Esophagus muscularis mucosa (tissue), 4 donors: Measurements from ENCODE around the gene GNAT1. TPM values are rescaled to one million over a fixed set of nuclear protein-coding genes. Genes with fewer than 3 reads are reported as not detected.

Experiments
- DNase-seq: peaks from one replicate; pipeline ENCODE4 v3.0.0-alpha.2; 2017; ENCODE audit errors: extremely low spot score
- H3K27ac ChIP-seq, 4 donors: fragments of 200-600 bp; sonication (generic); replicated peaks in 1 of 4; 1 replicate in 3 of 4; 2 replicates in 1 of 4; pipeline ENCODE4 v1.5.1; 2016 to 2019; ENCODE audit warnings: mild to moderate bottlenecking in 1 of 4
- H3K27me3 ChIP-seq, 4 donors: fragments of 200-600 bp; sonication (generic); one replicate each; pipeline versions ENCODE4 v1.5.1 to v1.6.0; 2016 to 2019
- H3K36me3 ChIP-seq, 4 donors: fragments of 200-600 bp; sonication (generic); one replicate each; pipeline ENCODE4 v1.5.1; 2016 to 2019
- H3K4me1 ChIP-seq, 4 donors: fragments of 200-600 bp; sonication (generic); one replicate each; pipeline ENCODE4 v1.5.1; 2016 to 2019
- H3K4me3 ChIP-seq, 4 donors: fragments of 200-600 bp; sonication (generic); 1 replicate in 2 of 4; 2 replicates in 2 of 4; pipeline ENCODE4 v1.5.1; 2016 to 2019; ENCODE audit warnings: mild to moderate bottlenecking in 4 of 4, moderate library complexity in 1 of 4
- H3K9me3 ChIP-seq, 4 donors: fragments of 200-600 bp; sonication (generic); 1 replicate in 3 of 4; 2 replicates in 1 of 4; pipeline ENCODE4 v1.5.1; 2016 to 2019
- CTCF ChIP-seq, 3 experiments: fragments of 200-600 bp in 2 of 3; fragments of 450-650 bp in 1 of 3; sonication (generic) in 2 of 3; IDR thresholded peaks; one replicate each; pipeline ENCODE4 v1.5.1; 2017 to 2019; ENCODE audit warnings: antibody characterized with exemption in 3 of 3, mild to moderate bottlenecking in 2 of 3, moderate library complexity in 1 of 3
- EP300 ChIP-seq: sonication (generic); formaldehyde crosslinking; IDR thresholded peaks from one replicate; pipeline ENCODE4 v1.6.1; 2017; ENCODE audit warnings: antibody characterized with exemption
- POLR2A ChIP-seq: fragments of 450-650 bp; IDR thresholded peaks from one replicate; pipeline ENCODE4 v1.6.1; 2017; ENCODE audit warnings: antibody characterized with exemption, moderate library complexity, mild to moderate bottlenecking, low read depth
- POLR2AphosphoS5 ChIP-seq, 2 donors: sonication (generic); formaldehyde crosslinking; IDR thresholded peaks; one replicate each; pipeline ENCODE4 v1.6.1; 2017; ENCODE audit warnings: antibody characterized with exemption in 2 of 2
- WGBS: methylation state at CpG from one replicate; pipeline ENCODE4 v1.1.5; 2018; 5-methylcytosine and 5-hydroxymethylcytosine counted together
- intact Hi-C: fragments of 100-400 bp; cut with DNase I; formaldehyde crosslinking; loops from one replicate; pipeline ENCODE4 v1.15.1; 2023
- small RNA-seq, 3 donors: library from RNA; depleted of rRNA; stranded (forward); fragments of <200 nt; gene quantifications; one replicate each; pipeline ENCODE3, GENCODE V24; 2016
- total RNA-seq, 4 donors: library from RNA; depleted of rRNA; stranded (reverse); fragments of >200 nt; gene quantifications; one replicate each; pipeline versions ENCODE4 v1.1.0 to v1.2.1, GENCODE V29; 2016

Gene GNAT1
- total RNA-seq, 4 donors from 2014 or later, result not detected

DNA sequence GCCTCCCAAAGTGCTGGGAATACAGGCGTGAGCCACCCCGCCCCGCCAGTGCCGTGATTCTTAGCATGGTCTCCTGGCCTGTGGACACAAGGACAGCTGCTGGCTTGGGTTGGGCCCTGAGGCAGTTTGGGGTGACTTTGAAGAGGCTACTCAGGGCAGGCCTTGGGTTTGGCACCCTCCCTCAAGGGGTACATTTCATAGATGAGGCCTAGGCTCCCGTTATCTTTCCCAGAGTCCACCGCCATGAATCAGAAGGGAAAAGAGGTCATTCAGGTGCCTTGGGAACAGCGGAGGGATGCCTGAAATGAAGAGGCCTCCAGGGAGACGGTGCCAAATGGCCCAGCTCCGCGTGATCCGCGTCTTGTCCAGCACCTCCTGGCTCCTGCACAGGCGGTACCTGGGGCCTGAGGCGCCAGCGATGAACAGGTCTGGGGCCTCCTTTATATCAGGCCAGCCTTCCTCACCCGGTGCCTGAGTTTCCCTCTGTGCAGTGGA lies 53.9 kb downstream of the GNAT1 start:
- peak overlapping the region; percentile 44 to 62 (median 50) for H3K4me3 ChIP-seq
- H3K4me1 ChIP-seq, result peaks cover 100% of the 10 kb centered on the region in 4 donors
- no peak for TF ChIP-seq EP300
- no peak for TF ChIP-seq POLR2AphosphoS5 (IDR thresholded peaks at IDR 0.05)
- TF ChIP-seq POLR2A, result no peak
- no peak for TF ChIP-seq CTCF (IDR thresholded peaks at IDR 0.05)
- H3K27me3 ChIP-seq, result no peaks in the 10 kb centered on the region
- intact Hi-C loops, result no loop called here
- peak overlapping the region; percentile 86 to 92 (median 90) for H3K27ac ChIP-seq
- no peaks in the 10 kb centered on the region for H3K9me3 ChIP-seq
- DNase-seq, result no peak
- H3K36me3 ChIP-seq, result peaks cover 0 to 17% (median 4%) of the 10 kb centered on the region in 4 donors
- WGBS, result 54% methylated on average over 11 of the region's 16 CpGs

DNA sequence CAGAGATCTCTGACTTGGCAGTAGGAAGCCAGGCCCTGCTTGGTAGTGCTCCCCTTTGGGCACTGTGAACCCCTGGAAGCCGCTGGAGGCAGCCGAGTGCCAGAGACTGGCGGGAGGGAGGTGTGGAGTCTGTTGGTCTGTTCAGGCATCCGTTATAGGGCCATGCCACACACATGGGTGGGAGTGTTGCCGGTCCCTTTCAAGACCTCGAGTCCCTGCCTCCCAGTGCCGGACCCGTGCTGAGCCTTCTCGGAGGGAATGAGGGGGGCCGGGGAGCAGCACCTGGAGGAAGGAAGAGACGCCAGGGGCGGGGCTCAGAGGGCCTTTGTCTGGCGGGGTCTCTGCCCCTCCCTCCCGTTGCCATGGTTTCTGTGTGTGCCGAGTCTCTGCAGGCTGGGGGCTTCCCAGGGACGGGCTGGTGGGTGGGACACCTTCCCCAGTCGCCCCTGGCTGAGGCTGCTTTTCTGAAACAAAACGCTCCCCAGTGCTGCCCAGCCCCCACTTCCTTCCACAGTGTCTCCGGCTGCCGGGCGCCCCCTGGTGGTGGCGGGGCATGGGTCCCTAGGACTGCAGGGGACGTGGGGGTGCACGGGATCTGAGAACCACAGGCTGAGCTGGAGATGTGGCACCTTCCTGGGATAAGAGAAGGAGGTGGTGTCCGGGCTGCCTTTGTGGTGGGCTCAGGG lies 54.6 kb downstream of the GNAT1 start:
- H3K36me3 ChIP-seq, result peaks cover 0 to 20% (median 5%) of the 10 kb centered on the region in 4 donors
- peaks cover 100% of the 10 kb centered on the region in 4 donors for H3K4me1 ChIP-seq
- DNase-seq, result peak; percentile 98

GRCh38 chr3:50246517-50246954 lies 55.1 kb downstream of the GNAT1 start:
- H3K4me3 ChIP-seq, result peak overlapping the region; percentile 44 to 62 (median 50)
- H3K27ac ChIP-seq, result peak overlapping the region; percentile 86 to 92 (median 90)
- intact Hi-C loops, result loop anchor here (1.0 kb wide), 1 partner anchor 19 kb away; no protein-coding TSS in a partner anchor
- DNase-seq, result no peak
- TF ChIP-seq CTCF (IDR thresholded peaks at IDR 0.05) (peak in 2 of 3 experiments; percentile 1 to 6), POLR2AphosphoS5 (IDR thresholded peaks at IDR 0.05) (no peak)
- H3K27me3 ChIP-seq, result no peaks in the 10 kb centered on the region
- H3K36me3 ChIP-seq, result peaks cover 0 to 26% (median 7%) of the 10 kb centered on the region in 4 donors
- 0% methylated on average over 1 of the region's 10 CpGs for WGBS
- H3K9me3 ChIP-seq, result no peaks in the 10 kb centered on the region
- peaks cover 100% of the 10 kb centered on the region in 4 donors for H3K4me1 ChIP-seq

More for the DNA sequence above, 54.6 kb downstream of the GNAT1 start:
- H3K27ac ChIP-seq, result peak overlapping the region; percentile 86 to 92 (median 90)
- H3K4me3 ChIP-seq, result peak overlapping the region; percentile 44 to 62 (median 50)
- WGBS, result 2% methylated on average over 7 of the region's 25 CpGs
- no peaks in the 10 kb centered on the region for H3K27me3 ChIP-seq
- intact Hi-C loops, result loop anchor here (1.0 kb wide), 1 partner anchor 19 kb away; no protein-coding TSS in a partner anchor
- no peak for TF ChIP-seq EP300
- TF ChIP-seq CTCF (IDR thresholded peaks at IDR 0.05), result peak; percentile 97 to 98 (median 98)
- TF ChIP-seq POLR2AphosphoS5 (IDR thresholded peaks at IDR 0.05), result peak; percentile 40 to 75
- TF ChIP-seq POLR2A, result no peak
- no peaks in the 10 kb centered on the region for H3K9me3 ChIP-seq

Small RNA genes within 50 kb of the gene (small RNA-seq; reads per million reads assigned to genes)
- gene MIR566 (0 reads per million in 3 donors), gene MIR5787 (0 reads per million in 3 donors)

Other genes with a start within 250 kb of the GNAT1 start
- gene RBM5, start 102.7 kb upstream of the GNAT1 start, total RNA-seq, result 100 to 1,000 TPM in 2 of 4 donors, 10 to 100 TPM in 2; 78.0 to 161 (median 95.8) TPM
- 10 to 100 TPM; 11.9 to 46.5 (median 23.3) TPM for gene SEMA3F, start 36.3 kb upstream of the GNAT1 start, total RNA-seq
- under 1 TPM in 2 of 4 donors, not detected in 2; 0.11 to 0.39 TPM for gene SLC38A3, start 13.7 kb downstream of the GNAT1 start, total RNA-seq
- gene GNAI2, start 44.6 kb downstream of the GNAT1 start, total RNA-seq, result 100 to 1,000 TPM; 149 to 297 (median 239) TPM
- gene SEMA3B, start 77.5 kb downstream of the GNAT1 start, total RNA-seq, result 10 to 100 TPM; 37.4 to 66.6 (median 46.4) TPM
- gene LSMEM2, start 87.5 kb downstream of the GNAT1 start, total RNA-seq, result not detected
- gene IFRD2, start 100.8 kb downstream of the GNAT1 start, total RNA-seq, result 100 to 1,000 TPM in 1 of 4 donors, 10 to 100 TPM in 3; 49.4 to 106 (median 85.8) TPM
- gene HYAL3, start 107.8 kb downstream of the GNAT1 start, total RNA-seq, result 1 to 10 TPM; 2.1 to 6.7 (median 3.4) TPM
- gene NAA80, start 107.8 kb downstream of the GNAT1 start, total RNA-seq, result 1 to 10 TPM; 6.8 to 9.5 (median 8.0) TPM
- gene HYAL1, start 112.0 kb downstream of the GNAT1 start, total RNA-seq, result 10 to 100 TPM in 1 of 4 donors, 1 to 10 TPM in 3; 8.3 to 15.6 (median 9.0) TPM
- 100 to 1,000 TPM in 2 of 4 donors, 10 to 100 TPM in 2; 37.4 to 114 (median 97.2) TPM for gene HYAL2, start 131.1 kb downstream of the GNAT1 start, total RNA-seq
- gene TUSC2, start 136.6 kb downstream of the GNAT1 start, total RNA-seq, result 10 to 100 TPM; 18.7 to 40.6 (median 37.5) TPM
- gene RASSF1, start 149.2 kb downstream of the GNAT1 start, total RNA-seq, result 10 to 100 TPM; 28.7 to 44.2 (median 33.2) TPM
- gene ZMYND10, start 154.1 kb downstream of the GNAT1 start, total RNA-seq, result under 1 TPM in 3 of 4 donors, not detected in 1; 0.50 to 0.57 (median 0.52) TPM
- gene NPRL2, start 159.2 kb downstream of the GNAT1 start, total RNA-seq, result 10 to 100 TPM; 10.4 to 16.7 (median 14.2) TPM
- 10 to 100 TPM in 1 of 4 donors, 1 to 10 TPM in 3; 5.4 to 12.4 (median 8.1) TPM for gene CYB561D2, start 159.3 kb downstream of the GNAT1 start, total RNA-seq
- gene TMEM115, start 167.9 kb downstream of the GNAT1 start, total RNA-seq, result 10 to 100 TPM; 37.0 to 85.6 (median 66.3) TPM